Activated CD4-positive, alpha-beta T cell treated with anti-CD3 and anti-CD28 coated beads for 36 hours (primary cell): ENCODE measurements around the gene RAB8B. TPM values are rescaled to one million over a fixed set of nuclear protein-coding genes. Genes with fewer than 3 reads are reported as not detected.

Experiments
- ATAC-seq: fragments of 200-7000 bp; cut with Tn5 transposase; one replicate; pipeline ENCODE4 v1.10.0; 2021; ENCODE audit warnings: mild to moderate bottlenecking, moderate library complexity
- CTCF ChIA-PET: fragments of 350-600 bp; sonication (Branson Sonifier 250); formaldehyde crosslinking; loops from one replicate; lab custom pipeline; 2021; ENCODE audit warnings: antibody characterized with exemption; lab: Charles Lee
- POLR2A ChIA-PET: fragments of 350-600 bp; sonication (Branson Sonifier 250); formaldehyde crosslinking; loops from one replicate; lab custom pipeline; 2021; ENCODE audit warnings: antibody characterized with exemption, inconsistent platforms; lab: Charles Lee
- DNase-seq: peaks from one replicate; pipeline ENCODE4 v3.0.0-alpha.2; 2020
- H3K27ac Mint-ChIP-seq: one replicate; pipeline ENCODE4 v1.8.0; 2021; ENCODE audit warnings: mixed read lengths
- H3K27me3 Mint-ChIP-seq: one replicate; pipeline ENCODE4 v1.8.0; 2021; ENCODE audit warnings: mixed read lengths
- H3K36me3 Mint-ChIP-seq: one replicate; pipeline ENCODE4 v1.8.0; 2021; ENCODE audit warnings: low read depth, mixed read lengths
- H3K4me1 Mint-ChIP-seq: one replicate; pipeline ENCODE4 v1.8.0; 2021; ENCODE audit warnings: mixed read lengths
- H3K4me3 Mint-ChIP-seq: one replicate; pipeline ENCODE4 v1.8.0; 2021; ENCODE audit warnings: mild to moderate bottlenecking, moderate library complexity, mixed read lengths
- H3K9me3 Mint-ChIP-seq: one replicate; pipeline ENCODE4 v1.8.0; 2021; ENCODE audit warnings: low read depth, mixed read lengths
- intact Hi-C, 2 experiments: fragments of 100-400 bp; cut with DNase I in 1 of 2; cut with micrococcal nuclease in 1 of 2; formaldehyde crosslinking; loops; one replicate each; pipeline versions ENCODE4 v1.14.2 to v1.15.1; 2022 to 2024; cut with DNase I, micrococcal nuclease
- total RNA-seq, 2 experiments: library from RNA; stranded (reverse); gene quantifications; one replicate each; pipeline ENCODE4 v1.2.3, GENCODE V29; 2021

RAB8B gene
- total RNA-seq, 2 experiments from 2014 or later, result 147 to 260 TPM

- DNase-seq (no peak), ATAC-seq (no peak)
- CTCF ChIA-PET, result interaction anchor here (0.7 to 0.9 kb wide), 2 partner anchors 29 to 193 kb away, joined by 3 read pairs; no protein-coding TSS in a partner anchor
- POLR2A ChIA-PET, result no interaction called here
- H3K9me3 Mint-ChIP-seq, result no peaks in the 10 kb centered on the region
- H3K27me3 Mint-ChIP-seq, result no peaks in the 10 kb centered on the region
- peaks cover 64% of the 10 kb centered on the region for H3K36me3 Mint-ChIP-seq
- H3K4me1 Mint-ChIP-seq, result peaks cover 10% of the 10 kb centered on the region
- no peak overlapping the region for H3K27ac Mint-ChIP-seq
- intact Hi-C loops, result no loop called here
- H3K4me3 Mint-ChIP-seq, result no peak overlapping the region
These were observed 71.4 kb downstream of the RAB8B start for GRCh38 chr15:63260791-63261190.

GRCh38 chr15:63261311-63261710, 71.9 kb downstream of the RAB8B start:
- ChIA-PET POLR2A (no interaction called here), CTCF (interaction anchor here (0.6 kb wide), 2 partner anchors 244 to 1265 kb away, joined by 3 read pairs; no protein-coding TSS in a partner anchor)
- H3K27me3 Mint-ChIP-seq, result no peaks in the 10 kb centered on the region
- no peak overlapping the region for H3K27ac Mint-ChIP-seq
- H3K4me3 Mint-ChIP-seq, result no peak overlapping the region
- H3K9me3 Mint-ChIP-seq, result no peaks in the 10 kb centered on the region
- ATAC-seq (no peak), DNase-seq (no peak)
- H3K36me3 Mint-ChIP-seq, result peaks cover 63% of the 10 kb centered on the region
- peaks cover 10% of the 10 kb centered on the region for H3K4me1 Mint-ChIP-seq
- intact Hi-C loops, result no loop called here

DNA sequence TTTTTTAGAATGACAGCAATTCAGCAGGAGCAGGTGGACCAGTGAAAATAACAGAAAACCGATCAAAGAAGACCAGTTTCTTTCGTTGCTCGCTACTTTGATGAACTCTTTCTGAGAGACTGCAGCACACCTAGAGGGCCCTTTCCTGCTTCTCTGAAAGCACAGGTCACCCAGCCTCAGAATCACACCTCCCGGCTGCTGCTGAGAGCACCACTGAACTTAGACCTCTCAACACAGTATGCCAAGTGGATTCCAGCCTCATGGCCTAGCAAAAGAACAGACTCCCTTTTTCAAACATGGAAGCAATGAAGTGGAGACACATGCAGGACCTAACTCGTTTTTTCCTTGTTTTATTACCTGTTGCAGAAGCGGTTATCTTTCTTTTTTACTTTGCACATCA, 74.1 kb downstream of the RAB8B start:
- intact Hi-C loops, result no loop called here
- ATAC-seq, result no peak
- CTCF ChIA-PET, result interaction anchor here (1.7 kb wide), 1 partner anchor 215 kb away, joined by 4 read pairs; no protein-coding TSS in a partner anchor
- Mint-ChIP-seq H3K27ac (no peak overlapping the region), H3K27me3 (no peaks in the 10 kb centered on the region), H3K4me3 (no peak overlapping the region), H3K4me1 (peaks cover 3% of the 10 kb centered on the region), H3K9me3 (no peaks in the 10 kb centered on the region), H3K36me3 (peaks cover 62% of the 10 kb centered on the region)
- POLR2A ChIA-PET, result no interaction called here
- DNase-seq, result no peak

DNA sequence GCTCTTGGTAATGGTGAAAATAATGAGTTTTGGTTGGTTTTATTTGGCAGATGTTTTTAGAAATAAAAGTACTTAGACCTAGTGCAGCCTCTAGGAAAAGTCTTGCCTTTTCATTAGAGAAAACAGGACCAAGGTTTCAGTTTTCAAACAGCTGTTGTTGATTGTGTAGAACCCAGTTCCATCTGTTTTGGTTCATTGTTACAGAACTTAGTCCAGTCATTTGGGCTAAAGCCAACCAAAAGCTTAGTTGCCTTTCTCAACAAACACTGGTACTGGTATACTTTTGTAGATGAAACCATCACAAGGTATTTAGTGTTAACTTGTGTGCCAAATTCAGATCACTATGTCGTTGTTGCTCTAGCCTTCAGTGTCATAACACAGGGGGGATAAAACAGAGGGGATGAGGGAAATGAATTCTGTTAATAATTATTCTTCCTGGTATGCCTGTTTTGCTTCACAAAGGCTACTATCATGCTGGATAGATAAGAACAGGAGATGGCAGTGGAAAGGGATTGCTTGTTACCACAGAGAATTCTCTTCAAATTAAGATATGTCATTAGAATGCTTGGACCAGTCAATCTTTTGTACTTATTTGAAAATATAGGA, 75.4 kb downstream of the RAB8B start:
- POLR2A ChIA-PET, result interaction anchor here (0.5 to 0.6 kb wide), 2 partner anchors 47 to 175 kb away, joined by 3 to 5 read pairs; no protein-coding TSS in a partner anchor
- CTCF ChIA-PET, result interaction anchor here (0.7 to 1.0 kb wide), 2 partner anchors 23 to 225 kb away, joined by 3 to 4 read pairs; no protein-coding TSS in a partner anchor
- peak overlapping the region; percentile 33 for H3K27ac Mint-ChIP-seq

GRCh38 chr15:63274427-63274826, 85.0 kb downstream of the RAB8B start:
- H3K27ac Mint-ChIP-seq, result peak overlapping the region; percentile 43
- intact Hi-C loops, result no loop called here
- peaks cover 32% of the 10 kb centered on the region for H3K4me1 Mint-ChIP-seq
- H3K9me3 Mint-ChIP-seq, result no peaks in the 10 kb centered on the region
- H3K27me3 Mint-ChIP-seq, result no peaks in the 10 kb centered on the region
- DNase-seq (no peak), ATAC-seq (no peak)
- ChIA-PET POLR2A (interaction anchor here (0.7 kb wide), 1 partner anchor 58 kb away, joined by 3 read pairs; no protein-coding TSS in a partner anchor), CTCF (no interaction called here)
- no peak overlapping the region for H3K4me3 Mint-ChIP-seq
- peaks cover 8% of the 10 kb centered on the region for H3K36me3 Mint-ChIP-seq

More for the DNA sequence above, 75.4 kb downstream of the RAB8B start:
- ATAC-seq (no peak), DNase-seq (no peak)
- Mint-ChIP-seq H3K27me3 (no peaks in the 10 kb centered on the region), H3K36me3 (peaks cover 58% of the 10 kb centered on the region), H3K4me3 (no peak overlapping the region), H3K9me3 (no peaks in the 10 kb centered on the region), H3K4me1 (no peaks in the 10 kb centered on the region)
- intact Hi-C loops, result no loop called here

DNA sequence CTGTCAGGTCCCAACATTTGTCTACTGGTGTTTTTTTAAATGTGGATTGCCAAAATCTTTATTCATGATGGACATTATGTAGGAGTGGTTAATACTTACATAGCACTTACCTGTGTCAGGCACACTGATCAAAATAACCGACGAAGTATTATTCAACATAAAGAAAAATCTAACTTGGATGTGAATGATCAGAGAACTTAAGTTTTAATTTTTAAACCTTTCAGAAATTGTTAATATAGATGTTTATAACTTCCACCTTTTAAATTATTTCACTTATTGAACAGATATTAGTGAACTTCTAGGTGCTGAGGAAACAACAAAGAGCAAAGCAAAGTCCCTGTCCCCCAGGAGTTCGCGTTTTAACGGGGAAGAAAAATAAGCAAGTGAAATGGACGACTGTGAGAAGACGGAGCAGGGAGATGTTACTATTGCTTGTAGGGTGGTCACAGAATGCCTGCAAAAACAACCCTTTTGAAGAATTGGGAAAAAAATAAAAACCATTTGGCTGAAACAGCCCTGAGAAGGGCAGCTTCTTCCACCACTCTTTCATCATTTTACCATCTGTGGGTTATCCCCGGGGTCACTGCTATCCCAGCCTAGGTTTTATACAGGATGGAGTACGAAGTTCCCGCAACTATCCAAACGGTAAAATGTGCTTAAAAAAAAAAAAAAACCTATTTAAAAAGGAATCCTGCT, 87.1 kb downstream of the RAB8B start:
- intact Hi-C loops, result loop anchor here (1.0 to 5.0 kb wide), 5 partner anchors 87 to 228 kb away; partner anchors contain the start of genes RAB8B (in 2 of the 2), RPS27L (in 2 of the 2) and LACTB (in 1 of the 2)
- Mint-ChIP-seq H3K36me3 (peaks cover 8% of the 10 kb centered on the region), H3K4me1 (peaks cover 29% of the 10 kb centered on the region), H3K9me3 (no peaks in the 10 kb centered on the region), H3K4me3 (peak overlapping the region; percentile 78), H3K27me3 (no peaks in the 10 kb centered on the region), H3K27ac (peak overlapping the region; percentile 88)
- POLR2A ChIA-PET, result no interaction called here
- ATAC-seq (peak; percentile 4), DNase-seq (no peak)
- CTCF ChIA-PET, result interaction anchor here (1.4 kb wide), 1 partner anchor 10 kb away, joined by 3 read pairs; no protein-coding TSS in a partner anchor

- Mint-ChIP-seq H3K27ac (peak within 1 kb of the TSS; percentile 88), H3K36me3 (peaks cover 6% of the 10 kb centered on the region)
- ATAC-seq, result peak; percentile 83
These were observed 87.9 kb downstream of the RAB8B start, which contains the start of gene APH1B for GRCh38 chr15:63277038-63277892. Gene APH1B (plus strand): TSS chr15:63277605. CDS start chr15:63277624, 19 bp downstream.

DNA sequence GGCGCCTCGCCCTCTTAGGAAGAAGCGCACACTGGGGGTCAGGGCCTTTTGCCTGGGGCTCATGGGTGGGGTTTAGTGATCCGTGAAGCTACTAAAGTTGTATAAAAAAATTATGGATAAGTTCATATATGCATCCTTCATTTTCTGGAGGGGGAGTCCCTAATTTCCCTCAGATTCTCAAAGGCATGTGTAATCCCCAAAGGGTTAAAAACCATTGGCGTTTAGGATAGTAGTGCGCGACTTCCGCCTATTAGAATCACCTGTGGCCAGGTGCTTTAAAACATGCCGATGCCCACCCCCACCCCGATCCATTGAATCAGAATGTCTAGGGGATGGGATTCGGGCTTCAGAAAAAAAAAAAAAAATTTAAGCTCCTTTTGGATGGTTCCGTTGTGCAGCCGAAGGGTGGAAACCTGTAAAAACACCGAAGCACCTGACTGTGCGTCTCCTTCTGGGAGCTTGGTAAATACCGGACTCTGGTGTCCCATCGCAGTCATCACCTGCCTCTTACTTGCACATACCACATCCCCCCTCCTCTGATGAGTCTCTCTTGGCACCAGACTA, 88.6 kb downstream of the RAB8B start:
- Mint-ChIP-seq H3K9me3 (no peaks in the 10 kb centered on the region), H3K4me3 (peak overlapping the region; percentile 78), H3K36me3 (peaks cover 3% of the 10 kb centered on the region), H3K27me3 (no peaks in the 10 kb centered on the region), H3K27ac (peak overlapping the region; percentile 37), H3K4me1 (peaks cover 26% of the 10 kb centered on the region)
- intact Hi-C loops, result loop anchor here (1.0 to 5.0 kb wide), 5 partner anchors 89 to 230 kb away; partner anchors contain the start of genes RAB8B (in 2 of the 2), RPS27L (in 2 of the 2) and LACTB (in 1 of the 2)
- POLR2A ChIA-PET, result interaction anchor here (0.5 to 0.9 kb wide), 5 partner anchors 65 to 758 kb away, joined by 3 to 17 read pairs (median 5); no protein-coding TSS in a partner anchor
- ATAC-seq (peak; percentile 11), DNase-seq (no peak)
- CTCF ChIA-PET, result interaction anchor here (0.5 to 3.2 kb wide), 3 partner anchors 11 to 188 kb away, joined by 3 to 10 read pairs (median 3); no protein-coding TSS in a partner anchor

More at GRCh38 chr15:63277038-63277892, 87.9 kb downstream of the RAB8B start, which contains the start of gene APH1B:
- intact Hi-C loops, result loop anchor here (1.0 to 5.0 kb wide), 5 partner anchors 88 to 229 kb away; partner anchors contain the start of genes RAB8B (in 2 of the 2), RPS27L (in 2 of the 2) and LACTB (in 1 of the 2)
- POLR2A ChIA-PET, result interaction anchor here (0.9 kb wide), 1 partner anchor 82 kb away, joined by 5 read pairs; no protein-coding TSS in a partner anchor
- CTCF ChIA-PET, result interaction anchor here (3.2 kb wide), 1 partner anchor 11 kb away, joined by 10 read pairs; no protein-coding TSS in a partner anchor
- Mint-ChIP-seq H3K27me3 (no peaks in the 10 kb centered on the region), H3K9me3 (no peaks in the 10 kb centered on the region), H3K4me1 (peaks cover 29% of the 10 kb centered on the region), H3K4me3 (peak within 1 kb of the TSS; percentile 78)
- peak; percentile 80 for DNase-seq

- intact Hi-C loops, result loop anchor here in 1 of 2 experiments (10.0 kb wide), 2 partner anchors 238 to 322 kb away; partner anchors contain the start of gene TPM1
These were observed 93.7 kb downstream of the RAB8B start for GRCh38 chr15:63283126-63283525.

DNA sequence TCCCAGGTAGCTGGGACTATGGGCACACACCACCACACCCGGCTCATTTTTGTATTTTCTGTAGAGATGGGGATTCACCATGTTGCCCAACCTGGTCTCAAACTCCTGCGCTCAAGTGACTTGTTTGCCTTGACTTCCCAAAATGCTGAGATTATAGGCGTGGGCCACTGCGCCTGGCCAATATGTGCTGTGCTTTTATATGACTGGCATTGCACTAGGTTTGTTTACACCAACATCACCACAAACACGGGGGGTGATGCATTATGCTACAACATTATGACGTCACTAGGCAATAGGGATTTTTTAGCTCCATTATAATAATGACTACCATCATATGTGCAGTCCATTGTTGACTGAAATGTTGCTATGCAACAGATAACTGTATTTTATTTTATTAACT, 94.9 kb downstream of the RAB8B start:
- ATAC-seq, result peak; percentile 19

More at GRCh38 chr15:63283126-63283525, 93.7 kb downstream of the RAB8B start:
- ATAC-seq (no peak), DNase-seq (no peak)
- H3K9me3 Mint-ChIP-seq, result no peaks in the 10 kb centered on the region
- H3K27me3 Mint-ChIP-seq, result no peaks in the 10 kb centered on the region
- CTCF ChIA-PET, result interaction anchor here (0.6 kb wide), 1 partner anchor 758 kb away, joined by 3 read pairs; no protein-coding TSS in a partner anchor
- H3K27ac Mint-ChIP-seq, result no peak overlapping the region
- H3K36me3 Mint-ChIP-seq, result peaks cover 3% of the 10 kb centered on the region
- POLR2A ChIA-PET, result interaction anchor here (0.7 kb wide), 1 partner anchor 29 kb away, joined by 3 read pairs; no protein-coding TSS in a partner anchor
- no peak overlapping the region for H3K4me3 Mint-ChIP-seq
- peaks cover 7% of the 10 kb centered on the region for H3K4me1 Mint-ChIP-seq

More for the DNA sequence above, 94.9 kb downstream of the RAB8B start:
- Mint-ChIP-seq H3K4me1 (peaks cover 11% of the 10 kb centered on the region), H3K9me3 (no peaks in the 10 kb centered on the region), H3K4me3 (no peak overlapping the region), H3K36me3 (peaks cover 3% of the 10 kb centered on the region), H3K27me3 (no peaks in the 10 kb centered on the region), H3K27ac (no peak overlapping the region)
- ChIA-PET POLR2A (no interaction called here), CTCF (interaction anchor here (1.2 to 1.3 kb wide), 2 partner anchors 118 to 119 kb away, joined by 3 read pairs; no protein-coding TSS in a partner anchor)
- intact Hi-C loops, result loop anchor here in 1 of 2 experiments (10.0 kb wide), 2 partner anchors 240 to 320 kb away; partner anchors contain the start of gene TPM1
- no peak for DNase-seq
